HEK293 (cell line): Measurements from ENCODE around the gene ZFAND3.

Experiments used
- CTCF ChIA-PET: fragments of 350-600 bp; formaldehyde crosslinking; extraction: SDS; loops from one replicate; lab custom pipeline; 2021; ENCODE audit warnings: antibody characterized with exemption; lab: Yijun Ruan, JAX
- POLR2A ChIA-PET: fragments of 300-600 bp; formaldehyde crosslinking; extraction: SDS; loops from one replicate; lab custom pipeline; 2020; ENCODE audit warnings: antibody characterized with exemption, inconsistent platforms; lab: Yijun Ruan, JAX
- H3K27ac ChIP-seq: fragments of 200-500 bp; sonication (Bioruptor generic); 2 replicates; pipeline ENCODE4 v1.5.1; 2014; ENCODE audit warnings: low read depth, low read length, control low read depth, inconsistent platforms; ENCODE audit errors: extremely low read depth
- H3K36me3 ChIP-seq, 2 experiments: fragments of 200-500 bp in 1 of 2; sonication (Bioruptor generic) in 1 of 2; 1 replicate in 1 of 2; 2 replicates in 1 of 2; pipeline ENCODE4 v1.5.1; 2014 to 2017; ENCODE audit warnings: inconsistent platforms in 2 of 2, low read length in 2 of 2; ENCODE audit not compliant: control insufficient read depth in 2 of 2, insufficient read depth in 1 of 2
- H3K4me1 ChIP-seq: fragments of 200-500 bp; sonication (Bioruptor generic); 2 replicates; pipeline ENCODE4 v1.5.1; 2014; ENCODE audit warnings: mild to moderate bottlenecking, low read length, inconsistent platforms; ENCODE audit not compliant: control insufficient read depth, insufficient read depth
- H3K4me3 ChIP-seq: 2 replicates; pipeline ENCODE4 v1.5.1; 2011; ENCODE audit warnings: low read depth, mild to moderate bottlenecking, control low read depth, low read length, moderate library complexity
- H3K9me3 ChIP-seq: fragments of 200-500 bp; sonication (Bioruptor generic); 2 replicates; pipeline ENCODE4 v1.5.1; 2014; ENCODE audit warnings: low read depth, low read length, inconsistent platforms; ENCODE audit not compliant: control insufficient read depth, insufficient read depth
- BCL11B ChIP-seq: fragments of 450-650 bp; formaldehyde crosslinking; IDR thresholded peaks from 2 replicates; pipeline ENCODE4 v1.5.1; 2016; ENCODE audit warnings: low read depth, missing biosample characterization, missing genetic modification characterization
- HOXD13 ChIP-seq: sonication (generic); formaldehyde crosslinking; IDR thresholded peaks from 2 replicates; pipeline ENCODE4 v1.8.0; 2022; ENCODE audit warnings: missing genetic modification reagents, borderline replicate concordance
- ZBTB11 ChIP-seq: fragments of 450-650 bp; formaldehyde crosslinking; conservative IDR thresholded peaks from 2 replicates; pipeline ENCODE4 v1.5.1; 2016; ENCODE audit warnings: low read depth, missing biosample characterization, missing genetic modification characterization
- ZBTB8A ChIP-seq: fragments of 450-650 bp; formaldehyde crosslinking; IDR thresholded peaks from 2 replicates; pipeline ENCODE4 v1.5.1; 2016; ENCODE audit warnings: missing biosample characterization, missing genetic modification characterization
- ZIC2 ChIP-seq: fragments of 450-650 bp; formaldehyde crosslinking; IDR thresholded peaks from 2 replicates; pipeline ENCODE4 v1.5.1; 2016; ENCODE audit warnings: missing biosample characterization, missing genetic modification characterization
- ZNF138 ChIP-seq: fragments of 450-650 bp; formaldehyde crosslinking; IDR thresholded peaks from 2 replicates; pipeline ENCODE4 v1.5.1; 2016; ENCODE audit warnings: missing biosample characterization, missing genetic modification characterization, borderline replicate concordance
- ZNF274 ChIP-seq, 2 experiments: fragments of 200-500 bp in 1 of 2; fragments of 450-650 bp in 1 of 2; sonication (Bioruptor generic) in 1 of 2; formaldehyde crosslinking in 1 of 2; IDR thresholded peaks; 2 replicates each; pipeline versions ENCODE4 v1.5.1 to v1.6.1; 2014 to 2016; ENCODE audit warnings: borderline replicate concordance in 1 of 2, inconsistent platforms in 1 of 2, low read length in 1 of 2, missing biosample characterization in 1 of 2, missing genetic modification characterization in 1 of 2
- ZNF292 ChIP-seq: fragments of 450-650 bp; formaldehyde crosslinking; IDR thresholded peaks from 2 replicates; pipeline ENCODE4 v1.5.1; 2016; ENCODE audit warnings: low read depth, missing biosample characterization, missing genetic modification characterization, borderline replicate concordance
- ZNF324 ChIP-seq: fragments of 450-650 bp; formaldehyde crosslinking; IDR thresholded peaks from 2 replicates; pipeline ENCODE4 v1.5.1; 2016; ENCODE audit warnings: missing biosample characterization, missing genetic modification characterization
- ZNF335 ChIP-seq: fragments of 450-650 bp; formaldehyde crosslinking; conservative IDR thresholded peaks from 2 replicates; pipeline ENCODE4 v1.5.1; 2016; ENCODE audit warnings: missing biosample characterization, missing genetic modification characterization
- ZNF423 ChIP-seq: fragments of 450-650 bp; formaldehyde crosslinking; IDR thresholded peaks from 2 replicates; pipeline ENCODE4 v1.5.1; 2016; ENCODE audit warnings: missing biosample characterization, missing genetic modification characterization
- ZNF48 ChIP-seq: fragments of 450-650 bp; formaldehyde crosslinking; IDR thresholded peaks from 2 replicates; pipeline ENCODE4 v1.5.1; 2016; ENCODE audit warnings: missing biosample characterization, missing genetic modification characterization
- ZNF514 ChIP-seq: fragments of 450-650 bp; formaldehyde crosslinking; IDR thresholded peaks from 2 replicates; pipeline ENCODE4 v1.5.1; 2016; ENCODE audit warnings: missing biosample characterization, missing genetic modification characterization
- ZNF580 ChIP-seq: fragments of 450-650 bp; formaldehyde crosslinking; IDR thresholded peaks from 2 replicates; pipeline ENCODE4 v1.5.1; 2016; ENCODE audit warnings: missing biosample characterization, missing genetic modification characterization
- ZNF664 ChIP-seq: fragments of 450-650 bp; formaldehyde crosslinking; IDR thresholded peaks from 2 replicates; pipeline ENCODE4 v1.5.1; 2016; ENCODE audit warnings: missing biosample characterization, missing genetic modification characterization
- ZNF843 ChIP-seq: fragments of 450-650 bp; formaldehyde crosslinking; IDR thresholded peaks from 2 replicates; pipeline ENCODE4 v1.5.1; 2016; ENCODE audit warnings: missing biosample characterization, missing genetic modification characterization
- TF ChIP-seq, protein P1 (sequence below): fragments of 450-650 bp; formaldehyde crosslinking; IDR thresholded peaks from 2 replicates; pipeline ENCODE4 v1.5.1; 2016; ENCODE audit warnings: missing biosample characterization, missing genetic modification characterization
- TF ChIP-seq, protein P2 (sequence below): fragments of 450-650 bp; formaldehyde crosslinking; IDR thresholded peaks from 2 replicates; pipeline ENCODE4 v1.5.1; 2016; ENCODE audit warnings: missing biosample characterization, missing genetic modification characterization

ZFAND3 gene

GRCh38 chr6:37799263-37799644 is 20.3 kb upstream of the ZFAND3 start (continued):
- TF ChIP-seq ZNF48 (tag by site-specific recombination), result no peak
- no peak for TF ChIP-seq BCL11B (tag by site-specific recombination)
- TF ChIP-seq ZBTB8A, result no peak
- no peak for TF ChIP-seq ZNF664 (tag by site-specific recombination)
- TF ChIP-seq ZNF324, result no peak
- TF ChIP-seq ZNF335 (tag by site-specific recombination), result no peak
- TF ChIP-seq, protein P1, sequence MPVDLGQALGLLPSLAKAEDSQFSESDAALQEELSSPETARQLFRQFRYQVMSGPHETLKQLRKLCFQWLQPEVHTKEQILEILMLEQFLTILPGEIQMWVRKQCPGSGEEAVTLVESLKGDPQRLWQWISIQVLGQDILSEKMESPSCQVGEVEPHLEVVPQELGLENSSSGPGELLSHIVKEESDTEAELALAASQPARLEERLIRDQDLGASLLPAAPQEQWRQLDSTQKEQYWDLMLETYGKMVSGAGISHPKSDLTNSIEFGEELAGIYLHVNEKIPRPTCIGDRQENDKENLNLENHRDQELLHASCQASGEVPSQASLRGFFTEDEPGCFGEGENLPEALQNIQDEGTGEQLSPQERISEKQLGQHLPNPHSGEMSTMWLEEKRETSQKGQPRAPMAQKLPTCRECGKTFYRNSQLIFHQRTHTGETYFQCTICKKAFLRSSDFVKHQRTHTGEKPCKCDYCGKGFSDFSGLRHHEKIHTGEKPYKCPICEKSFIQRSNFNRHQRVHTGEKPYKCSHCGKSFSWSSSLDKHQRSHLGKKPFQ (tag by site-specific recombination), result no peak
- TF ChIP-seq, all 188 proteins: peak for 0

DNA sequence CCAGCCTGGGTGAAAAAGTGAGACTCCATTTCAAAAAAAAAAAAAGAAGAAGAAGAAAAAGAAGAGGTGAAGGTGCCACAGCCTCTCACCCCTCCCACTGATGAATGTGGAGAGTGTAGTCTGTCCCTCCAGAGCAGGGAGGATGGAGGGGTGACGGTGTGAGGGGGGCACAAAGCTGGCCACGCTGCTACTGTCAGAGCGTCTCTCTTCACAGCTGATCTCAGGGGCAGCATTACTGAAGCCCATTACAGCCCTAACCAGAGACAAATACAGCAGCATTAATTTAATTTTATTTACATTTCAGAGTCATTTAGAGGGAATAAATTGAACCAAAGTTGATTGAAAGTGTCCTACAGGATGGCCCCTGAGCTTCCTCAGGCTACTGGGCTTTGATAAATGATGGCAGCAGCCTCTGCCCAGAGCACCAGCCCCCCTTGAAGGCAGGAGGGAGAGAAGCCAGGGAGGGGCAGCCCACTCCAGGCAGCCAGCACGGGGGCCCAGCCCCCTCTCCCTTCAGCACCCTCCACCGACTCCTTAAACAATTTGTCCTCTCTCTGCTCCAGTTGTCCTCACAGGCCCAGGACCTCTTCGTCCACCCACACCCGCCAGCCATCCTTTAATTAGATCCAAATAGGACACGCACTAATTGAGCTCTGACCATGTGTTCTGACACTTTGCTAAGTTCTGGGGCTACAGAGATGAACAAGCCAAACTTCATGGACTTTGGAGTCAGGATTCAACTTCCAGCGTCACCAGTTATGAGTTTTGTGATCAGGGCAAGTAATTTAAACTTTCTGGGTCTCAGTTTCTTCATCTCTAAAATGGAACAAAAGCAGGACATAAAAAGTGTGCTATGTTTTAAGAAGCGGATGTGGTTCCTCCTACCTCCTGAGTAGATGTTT is 18.6 kb upstream of the ZFAND3 start:
- H3K9me3 ChIP-seq, result no peaks in the 10 kb centered on the region
- no peak overlapping the region for H3K4me3 ChIP-seq
- H3K36me3 ChIP-seq, result no peaks in the 10 kb centered on the region
- CTCF ChIA-PET, result interaction anchor here (0.9 to 2.3 kb wide), 3 partner anchors 10 to 15 kb away, joined by 3 to 7 read pairs (median 3); no protein-coding TSS in a partner anchor
- TF ChIP-seq ZNF580 (tag by site-specific recombination), result no peak
- no peak for TF ChIP-seq ZNF423 (tag by site-specific recombination)
- TF ChIP-seq ZNF292, result no peak
- TF ChIP-seq ZIC2, result no peak
- no peak for TF ChIP-seq HOXD13 (CRISPR knock-in tag)
- POLR2A ChIA-PET, result no interaction called here
- no peak overlapping the region for H3K27ac ChIP-seq
- H3K4me1 ChIP-seq, result no peaks in the 10 kb centered on the region

- Histone ChIP-seq H3K9me3 (no peaks in the 10 kb centered on the region), H3K4me1 (no peaks in the 10 kb centered on the region), H3K36me3 (no peaks in the 10 kb centered on the region), H3K27ac (no peak overlapping the region), H3K4me3 (no peak overlapping the region)
- no peak for TF ChIP-seq ZNF843 (tag by site-specific recombination)
- no peak for TF ChIP-seq ZBTB11
- TF ChIP-seq ZNF138 (tag by site-specific recombination), result no peak
- no peak for TF ChIP-seq ZNF514 (tag by site-specific recombination)
- no peak for TF ChIP-seq ZNF335 (tag by site-specific recombination)
- no peak for TF ChIP-seq ZNF274 (IDR thresholded peaks at IDR 0.05; ENCODE audit: low read length)
- no peak for TF ChIP-seq ZNF274 (tag by site-specific recombination; IDR thresholded peaks at IDR 0.05; ENCODE audit: borderline replicate concordance)
- TF ChIP-seq ZNF324, result no peak
- no peak for TF ChIP-seq HOXD13 (CRISPR knock-in tag)
- TF ChIP-seq, protein P2, sequence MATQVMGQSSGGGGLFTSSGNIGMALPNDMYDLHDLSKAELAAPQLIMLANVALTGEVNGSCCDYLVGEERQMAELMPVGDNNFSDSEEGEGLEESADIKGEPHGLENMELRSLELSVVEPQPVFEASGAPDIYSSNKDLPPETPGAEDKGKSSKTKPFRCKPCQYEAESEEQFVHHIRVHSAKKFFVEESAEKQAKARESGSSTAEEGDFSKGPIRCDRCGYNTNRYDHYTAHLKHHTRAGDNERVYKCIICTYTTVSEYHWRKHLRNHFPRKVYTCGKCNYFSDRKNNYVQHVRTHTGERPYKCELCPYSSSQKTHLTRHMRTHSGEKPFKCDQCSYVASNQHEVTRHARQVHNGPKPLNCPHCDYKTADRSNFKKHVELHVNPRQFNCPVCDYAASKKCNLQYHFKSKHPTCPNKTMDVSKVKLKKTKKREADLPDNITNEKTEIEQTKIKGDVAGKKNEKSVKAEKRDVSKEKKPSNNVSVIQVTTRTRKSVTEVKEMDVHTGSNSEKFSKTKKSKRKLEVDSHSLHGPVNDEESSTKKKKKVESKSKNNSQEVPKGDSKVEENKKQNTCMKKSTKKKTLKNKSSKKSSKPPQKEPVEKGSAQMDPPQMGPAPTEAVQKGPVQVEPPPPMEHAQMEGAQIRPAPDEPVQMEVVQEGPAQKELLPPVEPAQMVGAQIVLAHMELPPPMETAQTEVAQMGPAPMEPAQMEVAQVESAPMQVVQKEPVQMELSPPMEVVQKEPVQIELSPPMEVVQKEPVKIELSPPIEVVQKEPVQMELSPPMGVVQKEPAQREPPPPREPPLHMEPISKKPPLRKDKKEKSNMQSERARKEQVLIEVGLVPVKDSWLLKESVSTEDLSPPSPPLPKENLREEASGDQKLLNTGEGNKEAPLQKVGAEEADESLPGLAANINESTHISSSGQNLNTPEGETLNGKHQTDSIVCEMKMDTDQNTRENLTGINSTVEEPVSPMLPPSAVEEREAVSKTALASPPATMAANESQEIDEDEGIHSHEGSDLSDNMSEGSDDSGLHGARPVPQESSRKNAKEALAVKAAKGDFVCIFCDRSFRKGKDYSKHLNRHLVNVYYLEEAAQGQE (tag by site-specific recombination), result no peak
- POLR2A ChIA-PET, result no interaction called here
- CTCF ChIA-PET, result interaction anchor here (0.9 to 2.3 kb wide), 3 partner anchors 10 to 15 kb away, joined by 3 to 7 read pairs (median 3); no protein-coding TSS in a partner anchor
These were observed 18.0 kb upstream of the ZFAND3 start for GRCh38 chr6:37801605-37801940.
